ENCODE results near the gene POLH.

DNA sequence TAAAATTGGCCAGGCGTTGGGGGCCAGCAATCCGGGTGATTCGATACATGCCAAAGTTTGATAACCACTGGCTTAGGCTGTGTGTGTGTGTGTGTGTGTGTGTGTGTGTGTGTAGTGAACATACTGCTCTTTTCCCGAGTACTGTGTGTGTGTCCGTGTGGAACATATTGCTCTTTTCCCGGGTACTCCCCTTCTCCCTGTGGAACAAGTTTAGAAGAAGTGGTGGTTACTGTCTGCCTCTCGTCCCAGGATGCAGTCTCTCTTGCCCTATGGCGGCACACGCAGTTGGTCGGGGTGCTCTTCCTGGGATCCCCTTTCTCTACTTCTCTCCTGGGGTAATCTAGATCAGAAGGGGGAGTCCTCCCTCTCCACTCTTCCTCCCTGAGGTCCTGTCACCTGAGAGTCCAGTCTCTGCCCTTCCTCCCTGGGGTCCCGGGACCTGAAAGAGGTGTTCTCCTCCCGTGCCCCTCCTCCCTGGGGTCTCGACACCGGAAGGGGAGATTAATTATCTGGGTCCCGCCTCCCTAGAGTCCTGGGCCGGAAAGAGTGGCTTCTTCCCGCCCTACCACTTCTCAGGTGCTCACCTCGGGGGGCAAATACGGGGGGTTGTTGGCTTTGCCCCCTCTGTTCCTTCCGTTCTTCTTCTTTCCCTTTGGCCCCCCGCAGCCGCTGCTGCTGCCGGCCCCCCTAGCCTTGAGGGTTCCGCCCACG, 52.6 kb downstream of the POLH start:
- TF ChIP-seq, protein P1, sequence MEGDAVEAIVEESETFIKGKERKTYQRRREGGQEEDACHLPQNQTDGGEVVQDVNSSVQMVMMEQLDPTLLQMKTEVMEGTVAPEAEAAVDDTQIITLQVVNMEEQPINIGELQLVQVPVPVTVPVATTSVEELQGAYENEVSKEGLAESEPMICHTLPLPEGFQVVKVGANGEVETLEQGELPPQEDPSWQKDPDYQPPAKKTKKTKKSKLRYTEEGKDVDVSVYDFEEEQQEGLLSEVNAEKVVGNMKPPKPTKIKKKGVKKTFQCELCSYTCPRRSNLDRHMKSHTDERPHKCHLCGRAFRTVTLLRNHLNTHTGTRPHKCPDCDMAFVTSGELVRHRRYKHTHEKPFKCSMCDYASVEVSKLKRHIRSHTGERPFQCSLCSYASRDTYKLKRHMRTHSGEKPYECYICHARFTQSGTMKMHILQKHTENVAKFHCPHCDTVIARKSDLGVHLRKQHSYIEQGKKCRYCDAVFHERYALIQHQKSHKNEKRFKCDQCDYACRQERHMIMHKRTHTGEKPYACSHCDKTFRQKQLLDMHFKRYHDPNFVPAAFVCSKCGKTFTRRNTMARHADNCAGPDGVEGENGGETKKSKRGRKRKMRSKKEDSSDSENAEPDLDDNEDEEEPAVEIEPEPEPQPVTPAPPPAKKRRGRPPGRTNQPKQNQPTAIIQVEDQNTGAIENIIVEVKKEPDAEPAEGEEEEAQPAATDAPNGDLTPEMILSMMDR (conservative IDR thresholded peaks at IDR 0.05; ENCODE audit: low read depth, low read length), result peak; percentile 18; the same call in 1 of the 2 replicates
- no peak for TF ChIP-seq EZH2 (IDR thresholded peaks at IDR 0.05; ENCODE audit: borderline replicate concordance, low read depth, low read length, poor library complexity, severe bottlenecking)
